Measurements from ENCODE around the gene PALM.

DNA sequence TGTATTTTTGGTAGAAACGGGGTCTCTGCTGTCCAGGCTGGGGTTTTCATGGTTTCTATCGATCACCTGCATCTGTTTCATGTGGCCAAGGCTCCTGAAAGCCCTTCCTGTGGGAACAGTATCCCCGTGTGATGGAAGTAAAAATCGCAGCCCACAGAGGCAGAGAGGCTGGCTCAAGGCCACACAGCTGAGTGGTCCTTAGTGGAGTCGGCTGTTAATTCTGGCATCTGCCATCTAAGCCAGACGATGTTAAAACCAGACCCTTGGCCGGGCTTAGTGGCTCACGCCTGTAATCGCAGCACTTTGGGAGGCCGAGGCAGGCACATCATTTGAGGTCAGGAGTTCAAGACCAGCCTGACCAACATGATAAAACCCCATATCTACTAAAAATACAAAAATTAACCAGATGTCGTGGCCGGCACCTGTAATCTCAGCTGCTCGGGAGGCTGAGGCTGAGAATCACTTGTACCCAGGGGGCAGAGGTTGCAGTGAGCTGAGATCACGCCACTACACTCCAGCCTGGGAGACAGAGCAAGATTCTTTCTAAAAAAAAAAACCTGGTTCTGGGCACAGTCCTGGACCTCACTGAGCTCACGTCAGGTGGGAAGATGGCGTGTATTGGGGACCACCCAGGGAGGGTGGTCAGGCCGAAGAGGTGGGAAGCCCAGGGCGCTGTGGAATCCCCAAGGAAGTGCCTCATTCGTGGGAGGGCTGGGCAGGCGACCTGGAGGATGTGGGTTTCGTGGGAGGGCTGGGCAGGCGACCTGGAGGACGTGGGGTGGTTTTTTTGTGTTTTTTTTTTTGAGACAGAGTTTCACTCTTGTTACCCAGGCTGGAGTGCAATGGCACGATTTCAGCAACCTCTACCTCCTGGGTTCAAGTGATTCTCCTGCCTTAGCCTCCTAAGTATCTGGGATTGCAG is 23.7 kb downstream of the PALM start:
- TF ChIP-seq, protein P1, sequence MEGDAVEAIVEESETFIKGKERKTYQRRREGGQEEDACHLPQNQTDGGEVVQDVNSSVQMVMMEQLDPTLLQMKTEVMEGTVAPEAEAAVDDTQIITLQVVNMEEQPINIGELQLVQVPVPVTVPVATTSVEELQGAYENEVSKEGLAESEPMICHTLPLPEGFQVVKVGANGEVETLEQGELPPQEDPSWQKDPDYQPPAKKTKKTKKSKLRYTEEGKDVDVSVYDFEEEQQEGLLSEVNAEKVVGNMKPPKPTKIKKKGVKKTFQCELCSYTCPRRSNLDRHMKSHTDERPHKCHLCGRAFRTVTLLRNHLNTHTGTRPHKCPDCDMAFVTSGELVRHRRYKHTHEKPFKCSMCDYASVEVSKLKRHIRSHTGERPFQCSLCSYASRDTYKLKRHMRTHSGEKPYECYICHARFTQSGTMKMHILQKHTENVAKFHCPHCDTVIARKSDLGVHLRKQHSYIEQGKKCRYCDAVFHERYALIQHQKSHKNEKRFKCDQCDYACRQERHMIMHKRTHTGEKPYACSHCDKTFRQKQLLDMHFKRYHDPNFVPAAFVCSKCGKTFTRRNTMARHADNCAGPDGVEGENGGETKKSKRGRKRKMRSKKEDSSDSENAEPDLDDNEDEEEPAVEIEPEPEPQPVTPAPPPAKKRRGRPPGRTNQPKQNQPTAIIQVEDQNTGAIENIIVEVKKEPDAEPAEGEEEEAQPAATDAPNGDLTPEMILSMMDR (conservative IDR thresholded peaks at IDR 0.05; ENCODE audit: low read length) = no peak
- no peak for TF ChIP-seq EZH2phosphoT487 (IDR thresholded peaks at IDR 0.05; ENCODE audit: borderline replicate concordance)
